Measurements from ENCODE around the gene BRSK2. TPM values are rescaled to one million over a fixed set of nuclear protein-coding genes. Genes with fewer than 3 reads are reported as not detected.

BRSK2 gene
- total RNA-seq, 4 donors from 2014 or later, result 0.35 to 6.4 (median 0.40) TPM; not detected in 1

- no peak for DNase-seq
- Histone ChIP-seq H3K4me3 (no peak overlapping the region), H3K27me3 (no peaks in the 10 kb centered on the region), H3K9me3 (no peaks in the 10 kb centered on the region), H3K27ac (peak overlapping the region in 1 of 4 donors; percentile 79), H3K36me3 (peaks cover 0 to 53% (median 0%) of the 10 kb centered on the region in 3 donors), H3K4me1 (peaks cover 0 to 11% (median under 1%) of the 10 kb centered on the region in 4 donors)
- TF ChIP-seq POLR2A (IDR thresholded peaks at IDR 0.05) (no peak), CTCF (IDR thresholded peaks at IDR 0.05) (no peak)
Measured at GRCh38 chr11:1480191-1480554, 90.4 kb downstream of the BRSK2 start.

GRCh38 chr11:1480555-1481482, 91.1 kb downstream of the BRSK2 start:
- H3K9me3 ChIP-seq, result no peaks in the 10 kb centered on the region
- no peak for TF ChIP-seq POLR2A (IDR thresholded peaks at IDR 0.05)
- no peak for TF ChIP-seq CTCF (IDR thresholded peaks at IDR 0.05)
- no peaks in the 10 kb centered on the region for H3K27me3 ChIP-seq
- H3K27ac ChIP-seq, result peak overlapping the region in 3 of 4 donors; percentile 31 to 79 (median 48)
- peak in 1 of 3 donors; percentile 45 for DNase-seq
- H3K4me1 ChIP-seq, result peaks cover 0 to 14% (median 5%) of the 10 kb centered on the region in 4 donors
- peaks cover 0 to 46% (median 0%) of the 10 kb centered on the region in 3 donors for H3K36me3 ChIP-seq
- H3K4me3 ChIP-seq, result no peak overlapping the region

GRCh38 chr11:1481483-1481825, 91.7 kb downstream of the BRSK2 start:
- peak overlapping the region in 3 of 4 donors; percentile 31 to 79 (median 65) for H3K27ac ChIP-seq
- DNase-seq, result no peak
- H3K4me3 ChIP-seq, result no peak overlapping the region
- peaks cover 3 to 20% (median 11%) of the 10 kb centered on the region in 4 donors for H3K4me1 ChIP-seq
- no peak for TF ChIP-seq CTCF (IDR thresholded peaks at IDR 0.05)
- TF ChIP-seq POLR2A (IDR thresholded peaks at IDR 0.05), result no peak
- no peaks in the 10 kb centered on the region for H3K27me3 ChIP-seq
- no peaks in the 10 kb centered on the region for H3K9me3 ChIP-seq
- H3K36me3 ChIP-seq, result peaks cover 0 to 42% (median 0%) of the 10 kb centered on the region in 3 donors

- H3K27ac ChIP-seq, result peak overlapping the region; percentile 12 to 79 (median 50)
- H3K4me3 ChIP-seq, result no peak overlapping the region
- peaks cover 0 to 38% (median 0%) of the 10 kb centered on the region in 3 donors for H3K36me3 ChIP-seq
- peak in 1 of 3 donors; percentile 40 for DNase-seq
- no peaks in the 10 kb centered on the region for H3K9me3 ChIP-seq
- TF ChIP-seq POLR2A (IDR thresholded peaks at IDR 0.05) (no peak), CTCF (IDR thresholded peaks at IDR 0.05) (no peak)
- no peaks in the 10 kb centered on the region for H3K27me3 ChIP-seq
- peaks cover 5 to 25% (median 15%) of the 10 kb centered on the region in 4 donors for H3K4me1 ChIP-seq
Measured at GRCh38 chr11:1481861-1482441, 92.2 kb downstream of the BRSK2 start.

GRCh38 chr11:1482581-1483444, 93.1 kb downstream of the BRSK2 start:
- peaks cover 0 to 30% (median 0%) of the 10 kb centered on the region in 3 donors for H3K36me3 ChIP-seq
- peaks cover 8 to 34% (median 23%) of the 10 kb centered on the region in 4 donors for H3K4me1 ChIP-seq
- H3K27me3 ChIP-seq, result no peaks in the 10 kb centered on the region
- H3K4me3 ChIP-seq, result no peak overlapping the region
- H3K27ac ChIP-seq, result peak overlapping the region in 3 of 4 donors; percentile 31 to 79 (median 65)
- H3K9me3 ChIP-seq, result no peaks in the 10 kb centered on the region
- DNase-seq, result peak in 1 of 3 donors; percentile 45
- no peak for TF ChIP-seq POLR2A (IDR thresholded peaks at IDR 0.05)
- no peak for TF ChIP-seq CTCF (IDR thresholded peaks at IDR 0.05)

Measured in Peyer's patch (tissue), 4 donors.